Effector memory CD8-positive, alpha-beta T cell (primary cell): ENCODE results near the gene LYRM1.
"Not testable (repeated sequence)": the region's sequence is repeated elsewhere in the genome, so short reads cannot be mapped to it uniquely, and the experiment has no call there.

Experiments
- ATAC-seq: fragments of 150-1000 bp; cut with Tn5 transposase; replicated peaks from 2 replicates; pipeline ENCODE4 v1.10.0; 2021; ENCODE audit warnings: mild to moderate bottlenecking, moderate library complexity
- DNase-seq, 3 experiments: peaks; one replicate each; pipeline ENCODE4 v3.0.0; 2021
- H3K27ac Mint-ChIP-seq, 2 donors: one replicate each; pipeline ENCODE4 v1.8.0; 2022; ENCODE audit warnings: mild to moderate bottlenecking in 2 of 2, mixed read lengths in 2 of 2, moderate library complexity in 2 of 2
- H3K27me3 Mint-ChIP-seq, 2 donors: one replicate each; pipeline ENCODE4 v1.8.0; 2022; ENCODE audit warnings: mixed read lengths in 2 of 2
- H3K36me3 Mint-ChIP-seq: one replicate; pipeline ENCODE4 v1.8.0; 2022; ENCODE audit warnings: mild to moderate bottlenecking, moderate library complexity, mixed read lengths; ENCODE audit not compliant: insufficient read depth
- H3K4me1 Mint-ChIP-seq, 2 donors: one replicate each; pipeline ENCODE4 v1.8.0; 2022; ENCODE audit warnings: low read depth in 2 of 2, mixed read lengths in 2 of 2
- H3K4me3 Mint-ChIP-seq, 2 donors: one replicate each; pipeline ENCODE4 v1.8.0; 2022; ENCODE audit warnings: mild to moderate bottlenecking in 2 of 2, mixed read lengths in 2 of 2, moderate library complexity in 2 of 2
- H3K9me3 Mint-ChIP-seq, 2 donors: one replicate each; pipeline ENCODE4 v1.8.0; 2022; ENCODE audit warnings: mixed read lengths in 2 of 2

The LYRM1 gene

GRCh38 chr16:20916942-20917341 is 16.4 kb downstream of the LYRM1 start:
- no peak for DNase-seq
- Mint-ChIP-seq H3K9me3 (no peaks in the 10 kb centered on the region), H3K36me3 (peaks cover 14% of the 10 kb centered on the region), H3K4me1 (peaks cover 0 to 6% of the 10 kb centered on the region in 2 donors), H3K27ac (no peak overlapping the region), H3K27me3 (no peaks in the 10 kb centered on the region), H3K4me3 (no peak overlapping the region)
- ATAC-seq: no peak

GRCh38 chr16:20918486-20919239 is 18.1 kb downstream of the LYRM1 start:
- no peak overlapping the region for H3K4me3 Mint-ChIP-seq
- DNase-seq (no peak), ATAC-seq (no peak)
- H3K4me1 Mint-ChIP-seq: peaks cover 0 to 6% of the 10 kb centered on the region in 2 donors
- H3K27ac Mint-ChIP-seq: no peak overlapping the region
- peaks cover 21% of the 10 kb centered on the region for H3K36me3 Mint-ChIP-seq
- H3K27me3 Mint-ChIP-seq: no peaks in the 10 kb centered on the region
- H3K9me3 Mint-ChIP-seq: no peaks in the 10 kb centered on the region

GRCh38 chr16:20920091-20920490 is 19.5 kb downstream of the LYRM1 start:
- Mint-ChIP-seq H3K36me3 (peaks cover 25% of the 10 kb centered on the region), H3K27me3 (no peaks in the 10 kb centered on the region)

GRCh38 chr16:20920799-20921198 is 20.2 kb downstream of the LYRM1 start:
- Mint-ChIP-seq H3K27me3 (no peaks in the 10 kb centered on the region), H3K36me3 (peaks cover 25% of the 10 kb centered on the region), H3K27ac (no peak overlapping the region), H3K4me1 (peaks cover 0 to 6% of the 10 kb centered on the region in 2 donors), H3K9me3 (no peaks in the 10 kb centered on the region), H3K4me3 (no peak overlapping the region)
- no peak for DNase-seq
- ATAC-seq: no peak

More at GRCh38 chr16:20920091-20920490, 19.5 kb downstream of the LYRM1 start:
- H3K4me1 Mint-ChIP-seq: peaks cover 0 to 6% of the 10 kb centered on the region in 2 donors
- ATAC-seq (no peak), DNase-seq (no peak)
- H3K9me3 Mint-ChIP-seq: no peaks in the 10 kb centered on the region
- no peak overlapping the region for H3K4me3 Mint-ChIP-seq
- no peak overlapping the region for H3K27ac Mint-ChIP-seq

GRCh38 chr16:20923876-20924275 is 23.3 kb downstream of the LYRM1 start:
- peak overlapping the region in 1 of 2 donors; percentile 71 for H3K27ac Mint-ChIP-seq
- no peak for DNase-seq
- H3K4me1 Mint-ChIP-seq: no peaks in the 10 kb centered on the region
- no peaks in the 10 kb centered on the region for H3K9me3 Mint-ChIP-seq
- no peaks in the 10 kb centered on the region for H3K27me3 Mint-ChIP-seq
- peaks cover 25% of the 10 kb centered on the region for H3K36me3 Mint-ChIP-seq
- ATAC-seq: no peak
- no peak overlapping the region for H3K4me3 Mint-ChIP-seq

- Mint-ChIP-seq H3K27me3 (no peaks in the 10 kb centered on the region), H3K9me3 (no peaks in the 10 kb centered on the region), H3K36me3 (peaks cover 20% of the 10 kb centered on the region), H3K27ac (no peak overlapping the region), H3K4me3 (no peak overlapping the region), H3K4me1 (no peaks in the 10 kb centered on the region)
- DNase-seq (no peak), ATAC-seq (no peak)
These were observed 25.2 kb downstream of the LYRM1 start for GRCh38 chr16:20925751-20926150.

GRCh38 chr16:20928774-20929411 is 28.3 kb downstream of the LYRM1 start:
- ATAC-seq (no peak), DNase-seq (no peak)
- Mint-ChIP-seq H3K4me3 (no peak overlapping the region), H3K9me3 (no peaks in the 10 kb centered on the region), H3K4me1 (no peaks in the 10 kb centered on the region), H3K27ac (no peak overlapping the region), H3K36me3 (peaks cover 5% of the 10 kb centered on the region), H3K27me3 (no peaks in the 10 kb centered on the region)

- not testable (repeated sequence) for H3K4me3 Mint-ChIP-seq, DNase-seq, H3K9me3 Mint-ChIP-seq, ATAC-seq, H3K4me1 Mint-ChIP-seq, H3K27ac Mint-ChIP-seq, H3K27me3 Mint-ChIP-seq, H3K36me3 Mint-ChIP-seq
These were observed 29.2 kb downstream of the LYRM1 start for GRCh38 chr16:20929676-20930364.

- H3K4me3 Mint-ChIP-seq: no peak overlapping the region
- H3K4me1 Mint-ChIP-seq: no peaks in the 10 kb centered on the region
- ATAC-seq: no peak
- H3K36me3 Mint-ChIP-seq: no peaks in the 10 kb centered on the region
- DNase-seq: no peak
- H3K27me3 Mint-ChIP-seq: no peaks in the 10 kb centered on the region
- H3K27ac Mint-ChIP-seq: no peak overlapping the region
- H3K9me3 Mint-ChIP-seq: no peaks in the 10 kb centered on the region
These were observed 29.8 kb downstream of the LYRM1 start for GRCh38 chr16:20930365-20930690.

- no peak for DNase-seq
- peaks cover 0 to under 1% of the 10 kb centered on the region in 2 donors for H3K27me3 Mint-ChIP-seq
- ATAC-seq: no peak
- H3K4me3 Mint-ChIP-seq: no peak overlapping the region
- no peaks in the 10 kb centered on the region for H3K36me3 Mint-ChIP-seq
- no peaks in the 10 kb centered on the region for H3K9me3 Mint-ChIP-seq
- H3K4me1 Mint-ChIP-seq: no peaks in the 10 kb centered on the region
- H3K27ac Mint-ChIP-seq: no peak overlapping the region
These were observed 30.6 kb downstream of the LYRM1 start for GRCh38 chr16:20931066-20931600.

GRCh38 chr16:20933589-20933988 is 33.0 kb downstream of the LYRM1 start:
- Mint-ChIP-seq H3K4me1 (no peaks in the 10 kb centered on the region), H3K27ac (no peak overlapping the region), H3K27me3 (peaks cover 0 to 11% of the 10 kb centered on the region in 2 donors), H3K4me3 (no peak overlapping the region), H3K36me3 (no peaks in the 10 kb centered on the region), H3K9me3 (no peaks in the 10 kb centered on the region)
- no peak for DNase-seq
- ATAC-seq: no peak

- ATAC-seq (no peak), DNase-seq (no peak)
- H3K9me3 Mint-ChIP-seq: no peaks in the 10 kb centered on the region
- no peaks in the 10 kb centered on the region for H3K36me3 Mint-ChIP-seq
- H3K27me3 Mint-ChIP-seq: peaks cover 0 to 11% of the 10 kb centered on the region in 2 donors
- H3K27ac Mint-ChIP-seq: no peak overlapping the region
- no peak overlapping the region for H3K4me3 Mint-ChIP-seq
- H3K4me1 Mint-ChIP-seq: peaks cover 6 to 7% of the 10 kb centered on the region in 2 donors
These were observed 37.2 kb downstream of the LYRM1 start for GRCh38 chr16:20937736-20938135.

- H3K4me3 Mint-ChIP-seq: no peak overlapping the region
- peaks cover 6 to 7% of the 10 kb centered on the region in 2 donors for H3K4me1 Mint-ChIP-seq
These were observed 37.9 kb downstream of the LYRM1 start for GRCh38 chr16:20938426-20938825.

More at GRCh38 chr16:20938426-20938825, 37.9 kb downstream of the LYRM1 start:
- H3K27ac Mint-ChIP-seq: no peak overlapping the region
- no peak for DNase-seq
- peaks cover 0 to 11% of the 10 kb centered on the region in 2 donors for H3K27me3 Mint-ChIP-seq
- H3K36me3 Mint-ChIP-seq: no peaks in the 10 kb centered on the region
- ATAC-seq: no peak
- H3K9me3 Mint-ChIP-seq: no peaks in the 10 kb centered on the region
